ENCODE measurements around the gene MAML2.

MAML2 gene

GRCh38 chr11:96098511-96099241 is 244.3 kb downstream of the MAML2 start:
- no peak for DNase-seq (ENCODE audit: low read depth)

- no peak for DNase-seq (ENCODE audit: low read depth)
Measured at GRCh38 chr11:96097844-96098421, 245.1 kb downstream of the MAML2 start.

GRCh38 chr11:96096360-96096759 is 246.6 kb downstream of the MAML2 start:
- no peak for DNase-seq (ENCODE audit: low read depth)

- DNase-seq (ENCODE audit: low read depth): no peak
Measured at GRCh38 chr11:96095884-96096303, 247.1 kb downstream of the MAML2 start.

GRCh38 chr11:96094156-96094555 is 248.8 kb downstream of the MAML2 start:
- DNase-seq (ENCODE audit: low read depth): no peak

GRCh38 chr11:96092511-96092910 is 250.5 kb downstream of the MAML2 start:
- DNase-seq (ENCODE audit: low read depth): no peak

GRCh38 chr11:96091476-96091875 is 251.5 kb downstream of the MAML2 start:
- DNase-seq (ENCODE audit: low read depth): no peak

GRCh38 chr11:96090711-96091110 is 252.3 kb downstream of the MAML2 start:
- no peak for DNase-seq (ENCODE audit: low read depth)

GRCh38 chr11:96088914-96089313 is 254.1 kb downstream of the MAML2 start:
- DNase-seq (ENCODE audit: low read depth): no peak

GRCh38 chr11:96086111-96086510 is 256.9 kb downstream of the MAML2 start:
- DNase-seq (ENCODE audit: low read depth): no peak

GRCh38 chr11:96085319-96085930 is 257.6 kb downstream of the MAML2 start:
- DNase-seq (ENCODE audit: low read depth): no peak

- DNase-seq (ENCODE audit: low read depth): no peak
Measured at GRCh38 chr11:96084610-96085318, 258.2 kb downstream of the MAML2 start.

- DNase-seq (ENCODE audit: low read depth): no peak
Measured at GRCh38 chr11:96082936-96083335, 260.1 kb downstream of the MAML2 start.

GRCh38 chr11:96082002-96082899 is 260.7 kb downstream of the MAML2 start:
- DNase-seq (ENCODE audit: low read depth): no peak

GRCh38 chr11:96081561-96081960 is 261.4 kb downstream of the MAML2 start:
- no peak for DNase-seq (ENCODE audit: low read depth)

GRCh38 chr11:96079691-96080090 is 263.3 kb downstream of the MAML2 start:
- DNase-seq (ENCODE audit: low read depth): no peak

GRCh38 chr11:96075532-96075959 is 267.4 kb downstream of the MAML2 start:
- no peak for DNase-seq (ENCODE audit: low read depth)

- no peak for DNase-seq (ENCODE audit: low read depth)
Measured at GRCh38 chr11:96074551-96075310, 268.3 kb downstream of the MAML2 start.

- no peak for DNase-seq (ENCODE audit: low read depth)
Measured at GRCh38 chr11:96073536-96073935, 269.5 kb downstream of the MAML2 start.

- no peak for DNase-seq (ENCODE audit: low read depth)
Measured at GRCh38 chr11:96072592-96072991, 270.4 kb downstream of the MAML2 start.

GRCh38 chr11:96070453-96070852 is 272.5 kb downstream of the MAML2 start:
- DNase-seq (ENCODE audit: low read depth): no peak
